ENCODE data around the gene NR6A1. TPM values are rescaled to one million over a fixed set of nuclear protein-coding genes. Genes with fewer than 3 reads are reported as not detected.

Gene NR6A1
- total RNA-seq, 1 experiment from 2014 or later = 0.77 TPM

DNA sequence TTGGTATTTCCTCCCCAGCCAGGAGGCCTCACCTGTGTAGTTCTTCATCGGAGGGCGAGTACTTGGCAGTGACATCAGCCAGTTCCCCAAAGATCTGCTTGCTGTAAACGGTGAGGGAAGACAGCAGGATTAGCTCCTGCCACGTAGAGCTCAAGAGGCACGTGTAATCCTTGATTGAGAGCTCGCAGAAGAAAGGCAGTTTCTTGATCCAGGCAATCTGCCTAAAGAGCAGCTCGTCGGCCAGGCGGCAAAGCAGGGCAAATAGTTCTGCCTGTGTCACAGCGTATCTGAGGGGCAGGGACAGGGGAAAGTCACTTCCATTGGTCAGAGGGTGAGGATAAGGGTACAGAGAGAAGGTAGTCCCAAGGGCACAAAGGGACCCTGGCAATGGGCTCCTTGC lies 235.3 kb downstream of the NR6A1 start:
- Histone ChIP-seq H4K20me1 (ENCODE audit: low read length) (no peaks in the 10 kb centered on the region), H3K4me2 (ENCODE audit: low read length) (no peak overlapping the region), H3F3A (ENCODE audit: low read length, unreplicated experiment) (no peaks in the 10 kb centered on the region), H3K9me3 (ENCODE audit: low read length) (no peaks in the 10 kb centered on the region), H3K9me2 (replicated peaks; ENCODE audit: low read length) (no peaks in the 10 kb centered on the region), H3K9ac (ENCODE audit: low read length) (no peak overlapping the region), H3K4me1 (ENCODE audit: insufficient read depth, low read length) (no peaks in the 10 kb centered on the region), H2AFZ (ENCODE audit: low read length) (no peak overlapping the region), H3K27ac (ENCODE audit: low read length) (no peak overlapping the region), H3K36me3 (ENCODE audit: low read depth, low read length) (no peaks in the 10 kb centered on the region), H3K4me3 (ENCODE audit: low read length) (no peak overlapping the region), H3K79me2 (ENCODE audit: low read length) (no peaks in the 10 kb centered on the region), H3K27me3 (ENCODE audit: low read length) (no peaks in the 10 kb centered on the region)
- ATAC-seq (no peak), DNase-seq (no peak)
- intact Hi-C loops (cut with micrococcal nuclease) = loop anchor here (1.0 kb wide), 1 partner anchor 117 kb away; no protein-coding TSS in a partner anchor
- CTCF ChIA-PET = no interaction called here
- TF ChIP-seq EZH2phosphoT487 (IDR thresholded peaks at IDR 0.05; ENCODE audit: borderline replicate concordance, low read length) = no peak
- TF ChIP-seq EZH2 (IDR thresholded peaks at IDR 0.05; ENCODE audit: low read length, unreplicated experiment) = no peak
- TF ChIP-seq, protein P1, sequence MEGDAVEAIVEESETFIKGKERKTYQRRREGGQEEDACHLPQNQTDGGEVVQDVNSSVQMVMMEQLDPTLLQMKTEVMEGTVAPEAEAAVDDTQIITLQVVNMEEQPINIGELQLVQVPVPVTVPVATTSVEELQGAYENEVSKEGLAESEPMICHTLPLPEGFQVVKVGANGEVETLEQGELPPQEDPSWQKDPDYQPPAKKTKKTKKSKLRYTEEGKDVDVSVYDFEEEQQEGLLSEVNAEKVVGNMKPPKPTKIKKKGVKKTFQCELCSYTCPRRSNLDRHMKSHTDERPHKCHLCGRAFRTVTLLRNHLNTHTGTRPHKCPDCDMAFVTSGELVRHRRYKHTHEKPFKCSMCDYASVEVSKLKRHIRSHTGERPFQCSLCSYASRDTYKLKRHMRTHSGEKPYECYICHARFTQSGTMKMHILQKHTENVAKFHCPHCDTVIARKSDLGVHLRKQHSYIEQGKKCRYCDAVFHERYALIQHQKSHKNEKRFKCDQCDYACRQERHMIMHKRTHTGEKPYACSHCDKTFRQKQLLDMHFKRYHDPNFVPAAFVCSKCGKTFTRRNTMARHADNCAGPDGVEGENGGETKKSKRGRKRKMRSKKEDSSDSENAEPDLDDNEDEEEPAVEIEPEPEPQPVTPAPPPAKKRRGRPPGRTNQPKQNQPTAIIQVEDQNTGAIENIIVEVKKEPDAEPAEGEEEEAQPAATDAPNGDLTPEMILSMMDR (conservative IDR thresholded peaks at IDR 0.05; ENCODE audit: low read depth, low read length) = no peak
- no TSS peak for BruUV-seq (replicated peaks)
- POLR2A ChIA-PET (ENCODE audit: unreplicated experiment) = no interaction called here

DNA sequence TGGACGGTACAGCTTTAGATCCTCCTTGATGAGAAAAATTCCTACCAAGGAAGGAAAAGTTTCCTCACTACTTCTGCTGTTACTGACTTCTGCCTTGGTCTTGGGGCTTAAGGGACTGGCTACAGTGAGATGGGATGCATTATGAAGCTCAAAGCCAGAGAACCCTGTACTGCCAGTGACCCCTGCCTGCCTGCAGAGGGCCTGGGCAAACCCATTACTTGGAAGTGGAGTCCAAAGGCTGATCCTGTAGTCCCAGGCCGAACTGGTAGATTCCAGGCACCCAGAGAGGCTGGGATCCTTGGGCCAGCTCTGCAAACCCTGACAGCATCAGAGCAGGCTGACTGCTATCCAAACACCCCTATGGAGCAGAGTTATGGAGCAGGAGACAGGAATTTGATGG lies 238.2 kb downstream of the NR6A1 start:
- DNase-seq = no peak
- ATAC-seq = no peak
- intact Hi-C loops (cut with micrococcal nuclease) = no loop called here

DNA sequence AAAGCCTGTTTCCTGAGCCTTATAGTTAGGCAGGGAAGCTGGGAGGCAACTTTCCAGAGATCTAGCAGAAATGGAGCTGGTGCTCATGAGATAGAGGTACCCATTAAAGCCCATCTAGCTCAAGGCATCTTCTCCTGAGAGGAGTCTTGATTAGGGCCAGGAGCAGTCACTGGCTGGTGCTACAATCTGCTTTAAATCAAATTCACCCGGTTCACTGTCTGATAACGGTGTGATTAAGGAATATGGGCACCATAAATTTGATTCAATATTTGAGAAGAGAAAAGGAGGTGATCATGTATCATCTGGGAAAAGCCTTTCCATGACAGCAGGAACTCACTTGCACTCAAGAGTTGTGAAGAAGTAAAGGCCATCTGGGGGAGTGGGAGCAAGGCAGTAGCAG lies 240.0 kb downstream of the NR6A1 start:
- H3K79me2 ChIP-seq (ENCODE audit: low read length) = no peaks in the 10 kb centered on the region
- ChIA-PET CTCF (no interaction called here), POLR2A (ENCODE audit: unreplicated experiment) (no interaction called here)
- H3K27me3 ChIP-seq (ENCODE audit: low read length) = no peaks in the 10 kb centered on the region
- DNase-seq (no peak), ATAC-seq (no peak)
- H3K9me3 ChIP-seq (ENCODE audit: low read length) = no peaks in the 10 kb centered on the region
- H3K4me3 ChIP-seq (ENCODE audit: low read length) = no peak overlapping the region
- no peak overlapping the region for H2AFZ ChIP-seq (ENCODE audit: low read length)
- intact Hi-C loops (cut with micrococcal nuclease) = no loop called here
- TF ChIP-seq EZH2phosphoT487 (IDR thresholded peaks at IDR 0.05; ENCODE audit: borderline replicate concordance, low read length) (no peak), EZH2 (IDR thresholded peaks at IDR 0.05; ENCODE audit: low read length, unreplicated experiment) (no peak)
- TF ChIP-seq, protein P1 (conservative IDR thresholded peaks at IDR 0.05; ENCODE audit: low read depth, low read length) = no peak
- no peaks in the 10 kb centered on the region for H4K20me1 ChIP-seq (ENCODE audit: low read length)
- H3F3A ChIP-seq (ENCODE audit: low read length, unreplicated experiment) = no peaks in the 10 kb centered on the region
- H3K9me2 ChIP-seq (replicated peaks; ENCODE audit: low read length) = no peaks in the 10 kb centered on the region
- H3K36me3 ChIP-seq (ENCODE audit: low read depth, low read length) = no peaks in the 10 kb centered on the region
- no TSS peak for BruUV-seq (replicated peaks)
- H3K4me2 ChIP-seq (ENCODE audit: low read length) = no peak overlapping the region
- H3K4me1 ChIP-seq (ENCODE audit: insufficient read depth, low read length) = peaks cover 7% of the 10 kb centered on the region
- no peak overlapping the region for H3K9ac ChIP-seq (ENCODE audit: low read length)
- no peak overlapping the region for H3K27ac ChIP-seq (ENCODE audit: low read length)

More for the DNA sequence above, 238.2 kb downstream of the NR6A1 start:
- Histone ChIP-seq H3K4me2 (ENCODE audit: low read length) (no peak overlapping the region), H2AFZ (ENCODE audit: low read length) (no peak overlapping the region), H4K20me1 (ENCODE audit: low read length) (no peaks in the 10 kb centered on the region), H3K9ac (ENCODE audit: low read length) (no peak overlapping the region), H3K9me3 (ENCODE audit: low read length) (no peaks in the 10 kb centered on the region), H3K36me3 (ENCODE audit: low read depth, low read length) (no peaks in the 10 kb centered on the region), H3K9me2 (replicated peaks; ENCODE audit: low read length) (no peaks in the 10 kb centered on the region), H3K4me1 (ENCODE audit: insufficient read depth, low read length) (peaks cover 3% of the 10 kb centered on the region), H3K27ac (ENCODE audit: low read length) (no peak overlapping the region), H3K79me2 (ENCODE audit: low read length) (no peaks in the 10 kb centered on the region), H3F3A (ENCODE audit: low read length, unreplicated experiment) (no peaks in the 10 kb centered on the region), H3K4me3 (ENCODE audit: low read length) (no peak overlapping the region), H3K27me3 (ENCODE audit: low read length) (no peaks in the 10 kb centered on the region)
- TF ChIP-seq, protein P1 (conservative IDR thresholded peaks at IDR 0.05; ENCODE audit: low read depth, low read length) = no peak
- TF ChIP-seq EZH2phosphoT487 (IDR thresholded peaks at IDR 0.05; ENCODE audit: borderline replicate concordance, low read length) (no peak), EZH2 (IDR thresholded peaks at IDR 0.05; ENCODE audit: low read length, unreplicated experiment) (no peak)
- no TSS peak for BruUV-seq (replicated peaks)
- POLR2A ChIA-PET (ENCODE audit: unreplicated experiment) = no interaction called here
- CTCF ChIA-PET = no interaction called here
